ENCODE data around the gene JPT1.

The JPT1 gene

DNA sequence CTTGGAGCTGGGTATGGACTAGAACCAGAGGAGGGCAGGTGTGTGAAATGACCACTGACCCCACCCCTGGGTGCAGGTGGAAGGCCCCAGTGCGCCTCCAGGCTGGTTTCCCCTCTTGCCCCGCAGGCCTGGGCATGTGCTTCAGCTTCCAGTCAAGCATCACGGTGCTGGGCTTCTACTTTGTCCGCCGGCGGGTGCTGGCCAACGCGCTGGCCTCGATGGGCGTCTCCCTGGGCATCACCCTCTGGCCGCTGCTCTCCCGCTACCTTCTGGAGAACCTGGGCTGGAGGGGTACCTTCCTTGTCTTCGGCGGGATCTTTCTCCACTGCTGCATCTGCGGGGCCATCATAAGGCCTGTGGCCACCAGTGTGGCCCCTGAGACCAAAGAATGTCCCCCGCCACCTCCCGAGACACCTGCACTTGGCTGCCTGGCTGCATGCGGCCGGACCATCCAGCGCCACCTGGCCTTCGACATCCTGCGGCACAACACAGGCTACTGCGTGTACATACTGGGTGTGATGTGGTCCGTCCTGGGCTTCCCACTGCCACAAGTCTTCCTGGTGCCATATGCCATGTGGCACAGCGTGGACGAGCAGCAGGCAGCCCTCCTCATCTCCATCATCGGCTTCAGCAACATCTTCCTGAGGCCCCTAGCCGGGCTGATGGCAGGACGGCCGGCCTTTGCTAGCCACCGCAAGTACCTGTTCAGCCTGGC is 54.3 kb downstream of the JPT1 start:
- DNase-seq (ENCODE audit: low read depth) = no peak
- TF ChIP-seq, protein P1, sequence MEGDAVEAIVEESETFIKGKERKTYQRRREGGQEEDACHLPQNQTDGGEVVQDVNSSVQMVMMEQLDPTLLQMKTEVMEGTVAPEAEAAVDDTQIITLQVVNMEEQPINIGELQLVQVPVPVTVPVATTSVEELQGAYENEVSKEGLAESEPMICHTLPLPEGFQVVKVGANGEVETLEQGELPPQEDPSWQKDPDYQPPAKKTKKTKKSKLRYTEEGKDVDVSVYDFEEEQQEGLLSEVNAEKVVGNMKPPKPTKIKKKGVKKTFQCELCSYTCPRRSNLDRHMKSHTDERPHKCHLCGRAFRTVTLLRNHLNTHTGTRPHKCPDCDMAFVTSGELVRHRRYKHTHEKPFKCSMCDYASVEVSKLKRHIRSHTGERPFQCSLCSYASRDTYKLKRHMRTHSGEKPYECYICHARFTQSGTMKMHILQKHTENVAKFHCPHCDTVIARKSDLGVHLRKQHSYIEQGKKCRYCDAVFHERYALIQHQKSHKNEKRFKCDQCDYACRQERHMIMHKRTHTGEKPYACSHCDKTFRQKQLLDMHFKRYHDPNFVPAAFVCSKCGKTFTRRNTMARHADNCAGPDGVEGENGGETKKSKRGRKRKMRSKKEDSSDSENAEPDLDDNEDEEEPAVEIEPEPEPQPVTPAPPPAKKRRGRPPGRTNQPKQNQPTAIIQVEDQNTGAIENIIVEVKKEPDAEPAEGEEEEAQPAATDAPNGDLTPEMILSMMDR (conservative IDR thresholded peaks at IDR 0.05; ENCODE audit: low read depth, low read length) = no peak
- H3K4me3 ChIP-seq (ENCODE audit: low read depth, low read length) = no peak overlapping the region

GRCh38 chr17:75098861-75099260 is 55.5 kb downstream of the JPT1 start:
- TF ChIP-seq, protein P1 (conservative IDR thresholded peaks at IDR 0.05; ENCODE audit: low read depth, low read length) = no peak
- H3K4me3 ChIP-seq (ENCODE audit: low read depth, low read length) = no peak overlapping the region
- no peak for DNase-seq (ENCODE audit: low read depth)

GRCh38 chr17:75097865-75098264 is 56.4 kb downstream of the JPT1 start:
- no peak for DNase-seq (ENCODE audit: low read depth)
- TF ChIP-seq, protein P1 (conservative IDR thresholded peaks at IDR 0.05; ENCODE audit: low read depth, low read length) = no peak
- H3K4me3 ChIP-seq (ENCODE audit: low read depth, low read length) = no peak overlapping the region

DNA sequence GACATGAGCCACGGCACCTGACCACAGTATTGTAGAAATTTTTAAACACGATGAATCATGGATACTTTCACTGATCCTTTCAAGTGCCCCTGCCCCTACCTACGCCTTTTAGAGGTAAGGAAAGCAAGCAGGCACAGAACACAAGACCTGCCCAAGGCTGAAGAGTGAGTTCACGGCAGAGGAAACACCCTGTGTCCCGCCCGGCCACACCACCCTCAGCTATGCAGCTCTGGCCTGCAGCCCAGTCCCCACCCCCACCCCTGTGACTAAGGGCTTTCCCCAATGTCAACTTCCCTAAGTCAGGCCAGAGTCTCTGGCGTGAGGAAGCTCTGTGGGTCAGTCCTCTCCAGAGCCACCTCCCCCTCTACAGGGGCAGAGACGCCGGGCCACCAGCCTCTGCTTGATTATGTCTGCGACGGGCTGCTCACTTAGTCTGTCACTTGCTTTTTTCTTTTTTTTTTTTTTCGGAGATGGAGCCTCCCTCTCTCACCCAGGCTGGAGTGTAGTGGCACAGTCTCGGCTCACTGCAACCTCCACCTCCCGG is 58.2 kb downstream of the JPT1 start:
- peak; percentile 63 for DNase-seq (ENCODE audit: low read depth)
- no peak overlapping the region for H3K4me3 ChIP-seq (ENCODE audit: low read depth, low read length)
- TF ChIP-seq, protein P1 (conservative IDR thresholded peaks at IDR 0.05; ENCODE audit: low read depth, low read length) = no peak

DNA sequence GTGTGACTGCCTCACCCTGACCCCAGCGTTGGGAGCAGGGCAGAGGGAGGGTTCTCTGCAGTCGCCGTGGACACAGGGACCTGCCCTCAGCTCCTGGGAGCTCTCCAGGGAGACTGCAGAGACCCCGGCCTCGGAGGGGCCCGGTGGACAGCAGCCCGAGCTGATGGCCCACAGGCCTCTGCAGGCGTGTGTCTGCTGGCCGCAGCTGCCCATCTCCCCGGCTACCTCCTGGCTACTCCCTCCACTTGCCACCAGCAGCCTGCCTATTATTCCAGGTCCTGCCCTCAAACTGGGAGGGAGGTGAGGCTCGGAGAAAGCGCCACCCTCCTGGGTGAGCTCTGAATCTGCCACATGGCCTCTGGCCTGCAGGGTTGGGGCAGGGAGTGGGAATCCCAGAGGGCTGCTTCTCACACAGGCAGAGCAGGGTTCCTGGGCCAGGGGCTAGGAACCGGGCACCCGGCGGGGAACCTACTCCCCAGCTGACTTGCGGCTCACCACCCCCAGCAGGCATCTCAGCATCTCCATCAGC is 59.4 kb downstream of the JPT1 start:
- TF ChIP-seq, protein P1 (conservative IDR thresholded peaks at IDR 0.05; ENCODE audit: low read depth, low read length) = no peak
- no peak overlapping the region for H3K4me3 ChIP-seq (ENCODE audit: low read depth, low read length)
- no peak for DNase-seq (ENCODE audit: low read depth)

- TF ChIP-seq, protein P1 (conservative IDR thresholded peaks at IDR 0.05; ENCODE audit: low read depth, low read length) = no peak
- DNase-seq (ENCODE audit: low read depth) = no peak
- H3K4me3 ChIP-seq (ENCODE audit: low read depth, low read length) = no peak overlapping the region
Observed at GRCh38 chr17:75093548-75094158, 60.7 kb downstream of the JPT1 start.
